Measurements from ENCODE around the gene DAPK2.

- TF ChIP-seq CTCF (conservative IDR thresholded peaks at IDR 0.05 in 1 of 2, IDR thresholded peaks at IDR 0.05 in 1 of 2; ENCODE audit: low read depth in 1 of 2, low read length in 2 of 2), result no peak
- no peak for TF ChIP-seq EZH2 (IDR thresholded peaks at IDR 0.05; ENCODE audit: low read length, missing control alignments)
These were observed 14.0 kb downstream of the DAPK2 start for GRCh38 chr15:64032329-64032728.

Data from fibroblast of lung (primary cell).